CD4-positive, alpha-beta T cell treated with Interleukin-15 for 1 hour (primary cell): ENCODE measurements around the gene APRT.
"Not testable (repeated sequence)": the region's sequence is repeated elsewhere in the genome, so short reads cannot be mapped to it uniquely, and the experiment has no call there.

Experiments
- DNase-seq: peaks from one replicate; pipeline ENCODE4 v3.0.0-alpha.2; 2020

APRT gene

GRCh38 chr16:88806491-88807111 lies 5.1 kb downstream of the APRT start:
- no peak for DNase-seq

- DNase-seq: no peak
Observed at GRCh38 chr16:88805887-88806393, 5.8 kb downstream of the APRT start.

- DNase-seq: no peak
Observed at GRCh38 chr16:88805340-88805715, 6.4 kb downstream of the APRT start.

- no peak for DNase-seq
Observed at GRCh38 chr16:88804552-88805339, 7.0 kb downstream of the APRT start.

GRCh38 chr16:88804173-88804551 lies 7.6 kb downstream of the APRT start:
- DNase-seq: no peak

- DNase-seq: peak; percentile 82
Observed at GRCh38 chr16:88803264-88803987, 8.3 kb downstream of the APRT start, which contains the start of gene CDT1. Gene CDT1, plus strand, starts transcription at chr16:88803789. Its CDS starts 43 bp downstream, at chr16:88803832.

- DNase-seq: no peak
Observed at GRCh38 chr16:88800277-88800592, 11.5 kb downstream of the APRT start.

- DNase-seq: peak; percentile 43
Observed at GRCh38 chr16:88799569-88800276, 12.0 kb downstream of the APRT start.

GRCh38 chr16:88798772-88799455 lies 12.8 kb downstream of the APRT start:
- no peak for DNase-seq

GRCh38 chr16:88798073-88798472 lies 13.7 kb downstream of the APRT start:
- DNase-seq: no peak

GRCh38 chr16:88796278-88796677 lies 15.4 kb downstream of the APRT start:
- no peak for DNase-seq

- DNase-seq: no peak
Observed at GRCh38 chr16:88793251-88793954, 18.3 kb downstream of the APRT start.

- no peak for DNase-seq
Observed at GRCh38 chr16:88792668-88793250, 19.0 kb downstream of the APRT start.

- no peak for DNase-seq
Observed at GRCh38 chr16:88792078-88792550, 19.6 kb downstream of the APRT start.

GRCh38 chr16:88790312-88791211 lies 21.2 kb downstream of the APRT start:
- DNase-seq: peak; percentile 65

GRCh38 chr16:88789594-88789993 lies 22.1 kb downstream of the APRT start:
- DNase-seq: peak; percentile 39

- not testable (repeated sequence) for DNase-seq
Observed at GRCh38 chr16:88788749-88789148, 23.0 kb downstream of the APRT start.

- no peak for DNase-seq
Observed at GRCh38 chr16:88787579-88788314, 24.0 kb downstream of the APRT start.
